OCI-LY7 (cell line): Measurements from ENCODE around the gene BPIFA2. TPM values are rescaled to one million over a fixed set of nuclear protein-coding genes. Genes with fewer than 3 reads are reported as not detected.

Source experiments
- BruUV-seq: library from RNA; stranded (reverse); fragments of 400-500 nt; replicated peaks from 2 replicates; lab custom pipeline; 2021; lab: Mats Ljungman, UMichigan
- CTCF ChIA-PET: fragments of 300-600 bp; sonication (Branson Sonifier 250); formaldehyde crosslinking; loops from one replicate; lab custom pipeline; 2022; ENCODE audit warnings: antibody characterized with exemption; ENCODE audit not compliant: unreplicated experiment; lab: Charles Lee
- POLR2A ChIA-PET: fragments of 300-600 bp; sonication (Branson Sonifier 250); formaldehyde crosslinking; loops from one replicate; lab custom pipeline; 2022; ENCODE audit warnings: antibody characterized with exemption; lab: Charles Lee
- DNase-seq: peaks from one replicate; pipeline ENCODE4 v3.0.0-alpha.2; 2015; ENCODE audit warnings: low spot score
- H2AFZ ChIP-seq: fragments of 200-600 bp; sonication (generic), shearing (Covaris generic); 2 replicates; pipeline ENCODE4 v1.6.1; 2014; ENCODE audit warnings: mild to moderate bottlenecking, antibody characterized with exemption, low read length, moderate library complexity
- H3K27ac ChIP-seq: fragments of 200-600 bp; sonication (generic); 2 replicates; pipeline ENCODE4 v1.5.1; 2014; ENCODE audit warnings: mixed run types, low read depth, mild to moderate bottlenecking, moderate library complexity, low read length, inconsistent platforms; ENCODE audit not compliant: poor library complexity, severe bottlenecking
- H3K36me3 ChIP-seq: fragments of 200-600 bp; sonication (generic); 2 replicates; pipeline ENCODE4 v1.6.1; 2014; ENCODE audit warnings: mild to moderate bottlenecking, antibody characterized with exemption, low read length, moderate library complexity, mixed read lengths; ENCODE audit not compliant: insufficient read depth
- H3K4me1 ChIP-seq: fragments of 200-600 bp; sonication (generic); 2 replicates; pipeline ENCODE4 v1.5.1; 2014; ENCODE audit warnings: mild to moderate bottlenecking, low read length; ENCODE audit not compliant: insufficient read depth, poor library complexity, severe bottlenecking
- H3K4me2 ChIP-seq: fragments of 200-600 bp; sonication (generic); 2 replicates; pipeline ENCODE4 v1.6.1; 2014; ENCODE audit warnings: mild to moderate bottlenecking, low read length
- H3K4me3 ChIP-seq: fragments of 200-600 bp; sonication (generic); 2 replicates; pipeline ENCODE4 v1.5.1; 2014; ENCODE audit warnings: mild to moderate bottlenecking, low read depth, low read length; ENCODE audit not compliant: poor library complexity, severe bottlenecking
- H3K79me2 ChIP-seq: fragments of 200-600 bp; sonication (generic); 2 replicates; pipeline ENCODE4 v1.6.1; 2016; ENCODE audit warnings: low read depth, mild to moderate bottlenecking, low read length, moderate library complexity, mixed read lengths; ENCODE audit not compliant: insufficient read depth
- H3K9me2 ChIP-seq: fragments of 200-600 bp; sonication (generic); 2 replicates; pipeline ENCODE4 v1.6.1; 2016; ENCODE audit warnings: mild to moderate bottlenecking, low read length, mixed read lengths; ENCODE audit not compliant: insufficient read depth
- H3K9me3 ChIP-seq: fragments of 200-600 bp; sonication (generic); 2 replicates; pipeline ENCODE4 v1.6.1; 2014; ENCODE audit warnings: mild to moderate bottlenecking, mixed run types, low read length, mixed read lengths
- H4K20me1 ChIP-seq: fragments of 200-600 bp; sonication (generic); 2 replicates; pipeline ENCODE4 v1.6.1; 2014; ENCODE audit warnings: mild to moderate bottlenecking, antibody characterized with exemption, low read length, moderate library complexity, mixed read lengths; ENCODE audit not compliant: insufficient read depth
- CTCF ChIP-seq: fragments of 200-600 bp; sonication (generic); conservative IDR thresholded peaks from 2 replicates; pipeline ENCODE4 v1.5.1; 2014; ENCODE audit warnings: mild to moderate bottlenecking, antibody characterized with exemption, low read length, moderate library complexity, mixed read lengths
- EZH2phosphoT487 ChIP-seq: fragments of 200-600 bp; sonication (generic); IDR thresholded peaks from 2 replicates; pipeline ENCODE4 v1.6.1; 2018; ENCODE audit warnings: low read depth, borderline replicate concordance, mild to moderate bottlenecking, mixed run types, antibody characterized with exemption, low read length, moderate library complexity, mixed read lengths
- intact Hi-C: fragments of 100-400 bp; cut with micrococcal nuclease; formaldehyde crosslinking; loops from one replicate; pipeline ENCODE4 v1.10.0; 2022; ENCODE audit not compliant: unreplicated experiment
- total RNA-seq, 2 experiments: library from RNA; depleted of rRNA in 1 of 2; stranded (reverse); fragments of >200 nt in 1 of 2; shearing (Covaris generic) in 1 of 2; gene quantifications; 2 replicates each; pipeline ENCODE4 v1.2.3, GENCODE V29; 2014 to 2022

BPIFA2 gene
- total RNA-seq, 2 experiments from 2014 or later: not detected

GRCh38 chr20:33211817-33212424 lies 44.0 kb downstream of the BPIFA2 start:
- Histone ChIP-seq H3K27ac (no peak overlapping the region), H4K20me1 (no peaks in the 10 kb centered on the region; the same call in 1 of the 2 replicates), H3K4me3 (no peak overlapping the region), H3K9me3 (no peaks in the 10 kb centered on the region), H3K4me1 (no peaks in the 10 kb centered on the region), H3K79me2 (no peaks in the 10 kb centered on the region), H3K9me2 (no peaks in the 10 kb centered on the region), H3K4me2 (no peak overlapping the region), H2AFZ (no peak overlapping the region), H3K36me3 (no peaks in the 10 kb centered on the region)
- ChIA-PET CTCF (interaction anchor here (0.7 kb wide), 1 partner anchor 18 kb away, joined by 3 read pairs; no protein-coding TSS in a partner anchor), POLR2A (no interaction called here)
- intact Hi-C loops: no loop called here
- peak; percentile 51 for DNase-seq
- TF ChIP-seq CTCF: peak; percentile 74
- no peak for TF ChIP-seq EZH2phosphoT487
- no TSS peak for BruUV-seq

GRCh38 chr20:33217052-33217451 lies 49.1 kb downstream of the BPIFA2 start, which contains the start of gene BPIFA3:
Gene BPIFA3 (plus strand): TSS chr20:33217352. CDS start chr20:33217537, 185 bp downstream.
- Histone ChIP-seq H3K79me2 (no peaks in the 10 kb centered on the region), H3K36me3 (no peaks in the 10 kb centered on the region), H3K9me3 (no peaks in the 10 kb centered on the region), H3K4me3 (no peak within 1 kb of the TSS), H3K4me2 (no peak within 1 kb of the TSS), H2AFZ (no peak within 1 kb of the TSS), H3K4me1 (no peaks in the 10 kb centered on the region), H3K9me2 (no peaks in the 10 kb centered on the region), H3K27ac (no peak within 1 kb of the TSS), H4K20me1 (no peaks in the 10 kb centered on the region)
- CTCF ChIA-PET: no interaction called here
- POLR2A ChIA-PET: no interaction called here
- intact Hi-C loops: no loop called here
- DNase-seq: no peak
- no TSS peak for BruUV-seq
- TF ChIP-seq CTCF (no peak), EZH2phosphoT487 (no peak)

- TF ChIP-seq CTCF (no peak), EZH2phosphoT487 (no peak)
- ChIA-PET POLR2A (no interaction called here), CTCF (no interaction called here)
- no peak overlapping the region for H2AFZ ChIP-seq
- H3K36me3 ChIP-seq: no peaks in the 10 kb centered on the region
- no peak overlapping the region for H3K27ac ChIP-seq
- DNase-seq: no peak
- no peaks in the 10 kb centered on the region for H3K9me3 ChIP-seq
- no peaks in the 10 kb centered on the region for H3K9me2 ChIP-seq
- no TSS peak for BruUV-seq
- no peak overlapping the region for H3K4me2 ChIP-seq
- intact Hi-C loops: no loop called here
- H4K20me1 ChIP-seq: no peaks in the 10 kb centered on the region
- H3K79me2 ChIP-seq: no peaks in the 10 kb centered on the region
- H3K4me3 ChIP-seq: no peak overlapping the region
- no peaks in the 10 kb centered on the region for H3K4me1 ChIP-seq
Measured at GRCh38 chr20:33224399-33224798, 56.4 kb downstream of the BPIFA2 start.
